ENCODE data around the gene ASB3. TPM values are rescaled to one million over a fixed set of nuclear protein-coding genes. Genes with fewer than 3 reads are reported as not detected.

The ASB3 gene
- total RNA-seq, 2 donors from 2014 or later, result 13.3 to 24.1 TPM

GRCh38 chr2:53715568-53715967, 71.2 kb downstream of the ASB3 start:
- no peaks in the 10 kb centered on the region for H3K27me3 ChIP-seq (replicated peaks; ENCODE audit: insufficient read depth)
- H3K36me3 ChIP-seq, result peaks cover 4% of the 10 kb centered on the region
- no peak for ATAC-seq (ENCODE audit: insufficient number of reproducible peaks, low FRiP score, low read depth)
- H3K27ac ChIP-seq, result peak overlapping the region in 1 of 2 donors; percentile 13
- no peak overlapping the region for H3K4me3 ChIP-seq
- no peak for DNase-seq (ENCODE audit: low spot score)
- H3K9me3 ChIP-seq, result no peaks in the 10 kb centered on the region
- peaks cover 6 to 12% of the 10 kb centered on the region in 2 donors for H3K4me1 ChIP-seq (ENCODE audit: control insufficient read depth in 1 of 2, low read depth in 2 of 2)
- TF ChIP-seq CTCF (IDR thresholded peaks at IDR 0.05), result peak; percentile 40

- ATAC-seq (ENCODE audit: insufficient number of reproducible peaks, low FRiP score, low read depth) (no peak), DNase-seq (ENCODE audit: low spot score) (no peak)
- H3K27ac ChIP-seq, result no peak overlapping the region
- H3K9me3 ChIP-seq, result no peaks in the 10 kb centered on the region
- no peak overlapping the region for H3K4me3 ChIP-seq
- H3K36me3 ChIP-seq, result peaks cover 15% of the 10 kb centered on the region
- no peak for TF ChIP-seq CTCF (IDR thresholded peaks at IDR 0.05)
- H3K27me3 ChIP-seq (replicated peaks; ENCODE audit: insufficient read depth), result no peaks in the 10 kb centered on the region
- H3K4me1 ChIP-seq (ENCODE audit: control insufficient read depth in 1 of 2, low read depth in 2 of 2), result peaks cover 6 to 12% of the 10 kb centered on the region in 2 donors
Measured at GRCh38 chr2:53711271-53711780, 75.4 kb downstream of the ASB3 start.

GRCh38 chr2:53708988-53709387, 77.8 kb downstream of the ASB3 start:
- no peak for TF ChIP-seq CTCF (IDR thresholded peaks at IDR 0.05)
- no peaks in the 10 kb centered on the region for H3K9me3 ChIP-seq
- H3K4me3 ChIP-seq, result no peak overlapping the region
- no peaks in the 10 kb centered on the region for H3K27me3 ChIP-seq (replicated peaks; ENCODE audit: insufficient read depth)
- peaks cover 11% of the 10 kb centered on the region for H3K36me3 ChIP-seq
- no peak overlapping the region for H3K27ac ChIP-seq
- ATAC-seq (ENCODE audit: insufficient number of reproducible peaks, low FRiP score, low read depth) (no peak), DNase-seq (ENCODE audit: low spot score) (no peak)
- peaks cover 0 to 2% of the 10 kb centered on the region in 2 donors for H3K4me1 ChIP-seq (ENCODE audit: control insufficient read depth in 1 of 2, low read depth in 2 of 2)

- ATAC-seq (ENCODE audit: insufficient number of reproducible peaks, low FRiP score, low read depth) (no peak), DNase-seq (ENCODE audit: low spot score) (no peak)
- TF ChIP-seq CTCF (IDR thresholded peaks at IDR 0.05), result no peak
- Histone ChIP-seq H3K9me3 (no peaks in the 10 kb centered on the region), H3K27me3 (replicated peaks; ENCODE audit: insufficient read depth) (no peaks in the 10 kb centered on the region), H3K36me3 (peaks cover 11% of the 10 kb centered on the region), H3K27ac (no peak overlapping the region), H3K4me1 (ENCODE audit: control insufficient read depth in 1 of 2, low read depth in 2 of 2) (no peaks in the 10 kb centered on the region), H3K4me3 (no peak overlapping the region)
Measured at GRCh38 chr2:53701221-53701620, 85.5 kb downstream of the ASB3 start.

- no peaks in the 10 kb centered on the region for H3K27me3 ChIP-seq (replicated peaks; ENCODE audit: insufficient read depth)
- H3K27ac ChIP-seq, result no peak overlapping the region
- H3K9me3 ChIP-seq, result no peaks in the 10 kb centered on the region
- peaks cover 11% of the 10 kb centered on the region for H3K36me3 ChIP-seq
- DNase-seq (ENCODE audit: low spot score), result no peak
- ATAC-seq (ENCODE audit: insufficient number of reproducible peaks, low FRiP score, low read depth), result no peak
- TF ChIP-seq CTCF (IDR thresholded peaks at IDR 0.05), result no peak
- H3K4me3 ChIP-seq, result no peak overlapping the region
- H3K4me1 ChIP-seq (ENCODE audit: control insufficient read depth in 1 of 2, low read depth in 2 of 2), result no peaks in the 10 kb centered on the region
Measured at GRCh38 chr2:53697686-53698085, 89.1 kb downstream of the ASB3 start.
